ENCODE measurements around the gene AKAP8L. TPM values are rescaled to one million over a fixed set of nuclear protein-coding genes. Genes with fewer than 3 reads are reported as not detected.

The AKAP8L gene
- total RNA-seq, 1 experiment from 2014 or later: 231 TPM

DNA sequence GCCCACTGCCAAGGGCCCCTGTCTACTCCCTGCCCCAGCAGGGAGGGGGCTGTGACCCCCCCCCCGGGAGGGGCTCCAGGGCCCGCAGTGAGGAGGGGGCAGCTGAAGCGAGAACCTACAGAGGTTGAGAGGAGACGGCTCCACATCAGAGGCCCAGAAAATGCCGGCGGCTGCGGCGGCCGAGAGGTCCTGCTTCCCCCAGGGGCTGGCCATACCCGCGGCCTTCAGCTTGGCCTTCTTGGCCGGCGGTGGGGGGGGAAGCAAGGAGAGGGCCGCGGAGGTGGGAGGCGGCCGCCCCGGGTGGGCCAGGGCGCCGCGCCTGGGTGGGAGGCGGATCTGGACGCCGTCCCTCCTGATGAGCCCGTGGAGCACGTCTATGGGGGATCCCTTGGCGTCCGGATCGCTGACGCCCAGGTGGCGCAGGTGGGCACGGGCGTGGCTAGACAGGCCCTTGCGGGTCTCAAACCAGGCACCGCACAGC, 9.2 kb upstream of the AKAP8L start:
- Mint-ChIP-seq H3K36me3 (peaks cover 24% of the 10 kb centered on the region), H3K27me3 (ENCODE audit: low read depth) (no peaks in the 10 kb centered on the region), H3K27ac (no peak overlapping the region), H3K4me3 (no peak overlapping the region), H3K4me1 (peaks cover 13% of the 10 kb centered on the region), H3K9me3 (no peaks in the 10 kb centered on the region)
- CTCF ChIA-PET: interaction anchor here (2.6 kb wide), 1 partner anchor 8 kb away, joined by 14 read pairs; the partner anchor contains the start of gene AKAP8L
- ATAC-seq (no peak), DNase-seq (ENCODE audit: low spot score) (no peak)
- POLR2A ChIA-PET: no interaction called here
- TF ChIP-seq JAZF1 (CRISPR knock-in tag; IDR thresholded peaks at IDR 0.05): no peak
- TF ChIP-seq ETV6 (CRISPR knock-in tag; IDR thresholded peaks at IDR 0.05): no peak
- TF ChIP-seq ZNF423 (CRISPR knock-in tag; IDR thresholded peaks at IDR 0.05): no peak
- TF ChIP-seq, protein P1, sequence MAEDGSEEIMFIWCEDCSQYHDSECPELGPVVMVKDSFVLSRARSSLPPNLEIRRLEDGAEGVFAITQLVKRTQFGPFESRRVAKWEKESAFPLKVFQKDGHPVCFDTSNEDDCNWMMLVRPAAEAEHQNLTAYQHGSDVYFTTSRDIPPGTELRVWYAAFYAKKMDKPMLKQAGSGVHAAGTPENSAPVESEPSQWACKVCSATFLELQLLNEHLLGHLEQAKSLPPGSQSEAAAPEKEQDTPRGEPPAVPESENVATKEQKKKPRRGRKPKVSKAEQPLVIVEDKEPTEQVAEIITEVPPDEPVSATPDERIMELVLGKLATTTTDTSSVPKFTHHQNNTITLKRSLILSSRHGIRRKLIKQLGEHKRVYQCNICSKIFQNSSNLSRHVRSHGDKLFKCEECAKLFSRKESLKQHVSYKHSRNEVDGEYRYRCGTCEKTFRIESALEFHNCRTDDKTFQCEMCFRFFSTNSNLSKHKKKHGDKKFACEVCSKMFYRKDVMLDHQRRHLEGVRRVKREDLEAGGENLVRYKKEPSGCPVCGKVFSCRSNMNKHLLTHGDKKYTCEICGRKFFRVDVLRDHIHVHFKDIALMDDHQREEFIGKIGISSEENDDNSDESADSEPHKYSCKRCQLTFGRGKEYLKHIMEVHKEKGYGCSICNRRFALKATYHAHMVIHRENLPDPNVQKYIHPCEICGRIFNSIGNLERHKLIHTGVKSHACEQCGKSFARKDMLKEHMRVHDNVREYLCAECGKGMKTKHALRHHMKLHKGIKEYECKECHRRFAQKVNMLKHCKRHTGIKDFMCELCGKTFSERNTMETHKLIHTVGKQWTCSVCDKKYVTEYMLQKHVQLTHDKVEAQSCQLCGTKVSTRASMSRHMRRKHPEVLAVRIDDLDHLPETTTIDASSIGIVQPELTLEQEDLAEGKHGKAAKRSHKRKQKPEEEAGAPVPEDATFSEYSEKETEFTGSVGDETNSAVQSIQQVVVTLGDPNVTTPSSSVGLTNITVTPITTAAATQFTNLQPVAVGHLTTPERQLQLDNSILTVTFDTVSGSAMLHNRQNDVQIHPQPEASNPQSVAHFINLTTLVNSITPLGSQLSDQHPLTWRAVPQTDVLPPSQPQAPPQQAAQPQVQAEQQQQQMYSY (CRISPR knock-in tag; IDR thresholded peaks at IDR 0.05): no peak

DNA sequence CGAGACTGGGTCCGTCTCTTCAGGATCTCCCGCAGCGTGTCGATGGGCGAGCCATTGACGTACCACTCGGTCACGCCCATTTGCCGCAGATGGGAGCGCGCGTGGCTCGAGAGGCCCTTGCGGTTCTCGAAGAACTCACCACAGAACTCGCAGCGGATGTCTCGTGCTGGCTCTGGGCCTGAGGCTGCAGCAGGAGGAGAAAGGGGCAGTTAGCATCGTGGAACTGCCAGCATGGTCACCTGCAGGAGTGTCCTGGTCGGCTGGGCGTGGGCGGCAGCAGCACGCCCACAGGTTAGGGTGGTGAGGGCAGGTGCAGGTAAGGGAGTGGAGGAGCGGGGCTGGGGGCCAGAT, 8.5 kb upstream of the AKAP8L start:
- ATAC-seq (no peak), DNase-seq (ENCODE audit: low spot score) (no peak)
- CTCF ChIA-PET: no interaction called here
- Mint-ChIP-seq H3K27me3 (ENCODE audit: low read depth) (no peaks in the 10 kb centered on the region), H3K27ac (no peak overlapping the region; the same call in 1 of the 2 replicates), H3K4me1 (peaks cover 13% of the 10 kb centered on the region), H3K36me3 (peaks cover 31% of the 10 kb centered on the region), H3K9me3 (no peaks in the 10 kb centered on the region), H3K4me3 (no peak overlapping the region)
- POLR2A ChIA-PET: no interaction called here
- TF ChIP-seq, protein P2, sequence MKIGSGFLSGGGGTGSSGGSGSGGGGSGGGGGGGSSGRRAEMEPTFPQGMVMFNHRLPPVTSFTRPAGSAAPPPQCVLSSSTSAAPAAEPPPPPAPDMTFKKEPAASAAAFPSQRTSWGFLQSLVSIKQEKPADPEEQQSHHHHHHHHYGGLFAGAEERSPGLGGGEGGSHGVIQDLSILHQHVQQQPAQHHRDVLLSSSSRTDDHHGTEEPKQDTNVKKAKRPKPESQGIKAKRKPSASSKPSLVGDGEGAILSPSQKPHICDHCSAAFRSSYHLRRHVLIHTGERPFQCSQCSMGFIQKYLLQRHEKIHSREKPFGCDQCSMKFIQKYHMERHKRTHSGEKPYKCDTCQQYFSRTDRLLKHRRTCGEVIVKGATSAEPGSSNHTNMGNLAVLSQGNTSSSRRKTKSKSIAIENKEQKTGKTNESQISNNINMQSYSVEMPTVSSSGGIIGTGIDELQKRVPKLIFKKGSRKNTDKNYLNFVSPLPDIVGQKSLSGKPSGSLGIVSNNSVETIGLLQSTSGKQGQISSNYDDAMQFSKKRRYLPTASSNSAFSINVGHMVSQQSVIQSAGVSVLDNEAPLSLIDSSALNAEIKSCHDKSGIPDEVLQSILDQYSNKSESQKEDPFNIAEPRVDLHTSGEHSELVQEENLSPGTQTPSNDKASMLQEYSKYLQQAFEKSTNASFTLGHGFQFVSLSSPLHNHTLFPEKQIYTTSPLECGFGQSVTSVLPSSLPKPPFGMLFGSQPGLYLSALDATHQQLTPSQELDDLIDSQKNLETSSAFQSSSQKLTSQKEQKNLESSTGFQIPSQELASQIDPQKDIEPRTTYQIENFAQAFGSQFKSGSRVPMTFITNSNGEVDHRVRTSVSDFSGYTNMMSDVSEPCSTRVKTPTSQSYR (CRISPR knock-in tag; IDR thresholded peaks at IDR 0.05): no peak
- TF ChIP-seq FOXK1 (CRISPR knock-in tag; IDR thresholded peaks at IDR 0.05) (no peak), JAZF1 (CRISPR knock-in tag; IDR thresholded peaks at IDR 0.05) (no peak), RORB (CRISPR knock-in tag; IDR thresholded peaks at IDR 0.05) (no peak), ZNF121 (CRISPR knock-in tag; IDR thresholded peaks at IDR 0.05) (no peak), CREM (CRISPR knock-in tag; IDR thresholded peaks at IDR 0.05) (no peak), ETV6 (CRISPR knock-in tag; IDR thresholded peaks at IDR 0.05) (no peak), ZNF232 (CRISPR knock-in tag; IDR thresholded peaks at IDR 0.05) (no peak)
- TF ChIP-seq, protein P3, sequence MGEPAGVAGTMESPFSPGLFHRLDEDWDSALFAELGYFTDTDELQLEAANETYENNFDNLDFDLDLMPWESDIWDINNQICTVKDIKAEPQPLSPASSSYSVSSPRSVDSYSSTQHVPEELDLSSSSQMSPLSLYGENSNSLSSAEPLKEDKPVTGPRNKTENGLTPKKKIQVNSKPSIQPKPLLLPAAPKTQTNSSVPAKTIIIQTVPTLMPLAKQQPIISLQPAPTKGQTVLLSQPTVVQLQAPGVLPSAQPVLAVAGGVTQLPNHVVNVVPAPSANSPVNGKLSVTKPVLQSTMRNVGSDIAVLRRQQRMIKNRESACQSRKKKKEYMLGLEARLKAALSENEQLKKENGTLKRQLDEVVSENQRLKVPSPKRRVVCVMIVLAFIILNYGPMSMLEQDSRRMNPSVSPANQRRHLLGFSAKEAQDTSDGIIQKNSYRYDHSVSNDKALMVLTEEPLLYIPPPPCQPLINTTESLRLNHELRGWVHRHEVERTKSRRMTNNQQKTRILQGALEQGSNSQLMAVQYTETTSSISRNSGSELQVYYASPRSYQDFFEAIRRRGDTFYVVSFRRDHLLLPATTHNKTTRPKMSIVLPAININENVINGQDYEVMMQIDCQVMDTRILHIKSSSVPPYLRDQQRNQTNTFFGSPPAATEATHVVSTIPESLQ (CRISPR knock-in tag; IDR thresholded peaks at IDR 0.05): no peak
- TF ChIP-seq, protein P4, sequence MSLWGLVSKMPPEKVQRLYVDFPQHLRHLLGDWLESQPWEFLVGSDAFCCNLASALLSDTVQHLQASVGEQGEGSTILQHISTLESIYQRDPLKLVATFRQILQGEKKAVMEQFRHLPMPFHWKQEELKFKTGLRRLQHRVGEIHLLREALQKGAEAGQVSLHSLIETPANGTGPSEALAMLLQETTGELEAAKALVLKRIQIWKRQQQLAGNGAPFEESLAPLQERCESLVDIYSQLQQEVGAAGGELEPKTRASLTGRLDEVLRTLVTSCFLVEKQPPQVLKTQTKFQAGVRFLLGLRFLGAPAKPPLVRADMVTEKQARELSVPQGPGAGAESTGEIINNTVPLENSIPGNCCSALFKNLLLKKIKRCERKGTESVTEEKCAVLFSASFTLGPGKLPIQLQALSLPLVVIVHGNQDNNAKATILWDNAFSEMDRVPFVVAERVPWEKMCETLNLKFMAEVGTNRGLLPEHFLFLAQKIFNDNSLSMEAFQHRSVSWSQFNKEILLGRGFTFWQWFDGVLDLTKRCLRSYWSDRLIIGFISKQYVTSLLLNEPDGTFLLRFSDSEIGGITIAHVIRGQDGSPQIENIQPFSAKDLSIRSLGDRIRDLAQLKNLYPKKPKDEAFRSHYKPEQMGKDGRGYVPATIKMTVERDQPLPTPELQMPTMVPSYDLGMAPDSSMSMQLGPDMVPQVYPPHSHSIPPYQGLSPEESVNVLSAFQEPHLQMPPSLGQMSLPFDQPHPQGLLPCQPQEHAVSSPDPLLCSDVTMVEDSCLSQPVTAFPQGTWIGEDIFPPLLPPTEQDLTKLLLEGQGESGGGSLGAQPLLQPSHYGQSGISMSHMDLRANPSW (CRISPR knock-in tag; conservative IDR thresholded peaks at IDR 0.05; ENCODE audit: low read depth): no peak
- TF ChIP-seq, protein P5, sequence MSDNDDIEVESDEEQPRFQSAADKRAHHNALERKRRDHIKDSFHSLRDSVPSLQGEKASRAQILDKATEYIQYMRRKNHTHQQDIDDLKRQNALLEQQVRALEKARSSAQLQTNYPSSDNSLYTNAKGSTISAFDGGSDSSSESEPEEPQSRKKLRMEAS (CRISPR knock-in tag; IDR thresholded peaks at IDR 0.05): no peak
- TF ChIP-seq, protein P6, sequence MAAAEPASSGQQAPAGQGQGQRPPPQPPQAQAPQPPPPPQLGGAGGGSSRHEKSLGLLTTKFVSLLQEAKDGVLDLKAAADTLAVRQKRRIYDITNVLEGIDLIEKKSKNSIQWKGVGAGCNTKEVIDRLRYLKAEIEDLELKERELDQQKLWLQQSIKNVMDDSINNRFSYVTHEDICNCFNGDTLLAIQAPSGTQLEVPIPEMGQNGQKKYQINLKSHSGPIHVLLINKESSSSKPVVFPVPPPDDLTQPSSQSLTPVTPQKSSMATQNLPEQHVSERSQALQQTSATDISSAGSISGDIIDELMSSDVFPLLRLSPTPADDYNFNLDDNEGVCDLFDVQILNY (CRISPR knock-in tag; IDR thresholded peaks at IDR 0.05): no peak
- TF ChIP-seq, protein P1 (CRISPR knock-in tag; IDR thresholded peaks at IDR 0.05): no peak
